Activated B cell treated with CpG ODN at 0.5 μM for 24 hours (primary cell): ENCODE data around the gene SPATA6. TPM values are rescaled to one million over a fixed set of nuclear protein-coding genes. Genes with fewer than 3 reads are reported as not detected.

Experiments used
- ATAC-seq: fragments of 200-7000 bp; cut with Tn5 transposase; one replicate; pipeline ENCODE4 v1.10.0; 2021; ENCODE audit warnings: low read depth, mild to moderate bottlenecking, moderate library complexity
- CTCF ChIA-PET: fragments of 350-600 bp; sonication (Branson Sonifier 250); formaldehyde crosslinking; loops from one replicate; lab custom pipeline; 2021; ENCODE audit warnings: antibody characterized with exemption; lab: Charles Lee
- POLR2A ChIA-PET: fragments of 350-600 bp; sonication (Branson Sonifier 250); formaldehyde crosslinking; loops from one replicate; lab custom pipeline; 2021; ENCODE audit warnings: antibody characterized with exemption; lab: Charles Lee
- DNase-seq: peaks from one replicate; pipeline ENCODE4 v3.0.0; 2022
- H3K27ac Mint-ChIP-seq: one replicate; pipeline ENCODE4 v1.8.0; 2020; ENCODE audit warnings: mixed read lengths
- H3K27me3 Mint-ChIP-seq: one replicate; pipeline ENCODE4 v1.8.0; 2021; ENCODE audit warnings: mixed read lengths
- H3K36me3 Mint-ChIP-seq: one replicate; pipeline ENCODE4 v1.8.0; 2021; ENCODE audit warnings: low read depth, mixed read lengths
- H3K4me1 Mint-ChIP-seq: one replicate; pipeline ENCODE4 v1.8.0; 2021; ENCODE audit warnings: mixed read lengths
- H3K4me3 Mint-ChIP-seq: one replicate; pipeline ENCODE4 v1.8.0; 2020; ENCODE audit warnings: mild to moderate bottlenecking, mixed read lengths
- H3K9me3 Mint-ChIP-seq: one replicate; pipeline ENCODE4 v1.8.0; 2020; ENCODE audit warnings: mixed read lengths
- CTCF ChIP-seq: fragments of 200-600 bp; IDR thresholded peaks from one replicate; pipeline ENCODE4 v1.8.0; 2022; ENCODE audit warnings: antibody characterized with exemption, mild to moderate bottlenecking
- intact Hi-C: fragments of 100-400 bp; cut with micrococcal nuclease; formaldehyde crosslinking; loops from one replicate; pipeline ENCODE4 v1.15.1; 2024
- total RNA-seq: library from RNA; stranded (reverse); gene quantifications from 2 replicates; pipeline ENCODE4 v1.2.3, GENCODE V29; 2022

Gene SPATA6
- total RNA-seq, 1 donor from 2014 or later, result 4.2 TPM

DNA sequence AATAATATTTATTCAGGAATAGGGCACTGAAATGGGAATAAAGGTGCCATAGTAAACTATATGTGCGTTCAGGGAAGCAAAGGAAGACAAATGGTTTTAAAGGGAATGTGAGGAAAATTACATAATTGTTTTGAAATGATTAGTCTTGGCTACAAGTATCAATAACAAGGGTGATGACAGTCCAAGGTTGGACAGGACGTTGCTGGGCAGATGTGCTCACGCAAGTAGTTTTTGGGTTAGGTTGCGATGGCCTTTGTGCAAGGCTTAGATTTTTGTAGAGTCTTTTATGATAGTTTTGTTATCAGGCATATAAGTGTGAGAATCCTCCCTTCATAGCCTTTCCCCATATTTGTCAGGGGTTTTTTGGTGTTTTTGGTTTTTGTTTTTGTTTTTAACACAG lies 57.0 kb downstream of the SPATA6 start:
- TF ChIP-seq CTCF, result no peak

GRCh38 chr1:48414264-48414663 lies 57.7 kb downstream of the SPATA6 start:
- Mint-ChIP-seq H3K36me3 (no peaks in the 10 kb centered on the region), H3K4me3 (no peak overlapping the region), H3K4me1 (no peaks in the 10 kb centered on the region), H3K27ac (no peak overlapping the region), H3K9me3 (no peaks in the 10 kb centered on the region), H3K27me3 (no peaks in the 10 kb centered on the region)
- ChIA-PET POLR2A (no interaction called here), CTCF (no interaction called here)
- no peak for TF ChIP-seq CTCF
- no peak for ATAC-seq
- no peak for DNase-seq
- intact Hi-C loops, result no loop called here

More for the DNA sequence above, 57.0 kb downstream of the SPATA6 start:
- intact Hi-C loops, result no loop called here
- Mint-ChIP-seq H3K4me1 (no peaks in the 10 kb centered on the region), H3K4me3 (no peak overlapping the region), H3K9me3 (no peaks in the 10 kb centered on the region), H3K36me3 (no peaks in the 10 kb centered on the region), H3K27ac (no peak overlapping the region), H3K27me3 (no peaks in the 10 kb centered on the region)
- ChIA-PET CTCF (no interaction called here), POLR2A (no interaction called here)
- ATAC-seq (no peak), DNase-seq (no peak)

GRCh38 chr1:48405940-48406339 lies 66.1 kb downstream of the SPATA6 start:
- intact Hi-C loops, result no loop called here
- CTCF ChIA-PET, result no interaction called here
- Mint-ChIP-seq H3K27ac (no peak overlapping the region), H3K9me3 (no peaks in the 10 kb centered on the region), H3K36me3 (no peaks in the 10 kb centered on the region), H3K4me3 (no peak overlapping the region), H3K27me3 (peaks cover 2% of the 10 kb centered on the region), H3K4me1 (no peaks in the 10 kb centered on the region)
- ATAC-seq (no peak), DNase-seq (no peak)
- POLR2A ChIA-PET, result no interaction called here
- TF ChIP-seq CTCF, result no peak

GRCh38 chr1:48405400-48405799 lies 66.6 kb downstream of the SPATA6 start:
- no peak overlapping the region for H3K27ac Mint-ChIP-seq
- no peaks in the 10 kb centered on the region for H3K36me3 Mint-ChIP-seq
- DNase-seq, result no peak
- H3K9me3 Mint-ChIP-seq, result no peaks in the 10 kb centered on the region
- ChIA-PET POLR2A (no interaction called here), CTCF (no interaction called here)
- intact Hi-C loops, result no loop called here
- no peak for TF ChIP-seq CTCF
- H3K4me1 Mint-ChIP-seq, result no peaks in the 10 kb centered on the region
- no peak for ATAC-seq
- peaks cover 2% of the 10 kb centered on the region for H3K27me3 Mint-ChIP-seq
- no peak overlapping the region for H3K4me3 Mint-ChIP-seq

DNA sequence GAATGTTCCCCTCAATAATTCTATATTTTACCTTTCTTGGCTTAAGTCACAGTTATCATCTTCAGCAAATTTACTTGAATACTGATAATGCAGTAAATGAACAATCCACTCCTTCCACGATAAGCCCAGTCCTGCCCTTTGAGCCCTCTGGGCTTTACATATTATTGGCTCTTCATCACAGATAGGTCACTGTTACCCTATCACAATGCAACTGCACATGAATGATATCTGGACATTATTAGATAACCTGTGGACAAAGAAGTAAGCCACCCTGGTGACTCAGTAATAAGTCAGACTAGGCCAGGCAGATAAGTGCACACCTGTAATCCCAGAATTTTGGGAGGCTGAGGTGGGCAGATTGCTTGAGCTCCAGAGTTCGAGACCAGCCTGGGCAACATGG lies 69.4 kb downstream of the SPATA6 start:
- no peak overlapping the region for H3K27ac Mint-ChIP-seq
- ChIA-PET CTCF (no interaction called here), POLR2A (no interaction called here)
- H3K4me3 Mint-ChIP-seq, result no peak overlapping the region
- no peaks in the 10 kb centered on the region for H3K9me3 Mint-ChIP-seq
- ATAC-seq, result no peak
- no peaks in the 10 kb centered on the region for H3K36me3 Mint-ChIP-seq
- no peak for DNase-seq
- no peak for TF ChIP-seq CTCF
- intact Hi-C loops, result no loop called here
- H3K27me3 Mint-ChIP-seq, result peaks cover 2% of the 10 kb centered on the region
- no peaks in the 10 kb centered on the region for H3K4me1 Mint-ChIP-seq
